Kidney capillary endothelial cell (primary cell): ENCODE measurements around the gene IFITM2.
A peak's percentile ranks its signal among the peaks of the same experiment; 100 is the strongest.
"Not testable (repeated sequence)": the region's sequence is repeated elsewhere in the genome, so short reads cannot be mapped to it uniquely, and the experiment has no call there.

Experiments used
- DNase-seq: peaks from one replicate; pipeline ENCODE4 v3.0.0-alpha.2; 2018; ENCODE audit warnings: low spot score

Gene IFITM2

DNA sequence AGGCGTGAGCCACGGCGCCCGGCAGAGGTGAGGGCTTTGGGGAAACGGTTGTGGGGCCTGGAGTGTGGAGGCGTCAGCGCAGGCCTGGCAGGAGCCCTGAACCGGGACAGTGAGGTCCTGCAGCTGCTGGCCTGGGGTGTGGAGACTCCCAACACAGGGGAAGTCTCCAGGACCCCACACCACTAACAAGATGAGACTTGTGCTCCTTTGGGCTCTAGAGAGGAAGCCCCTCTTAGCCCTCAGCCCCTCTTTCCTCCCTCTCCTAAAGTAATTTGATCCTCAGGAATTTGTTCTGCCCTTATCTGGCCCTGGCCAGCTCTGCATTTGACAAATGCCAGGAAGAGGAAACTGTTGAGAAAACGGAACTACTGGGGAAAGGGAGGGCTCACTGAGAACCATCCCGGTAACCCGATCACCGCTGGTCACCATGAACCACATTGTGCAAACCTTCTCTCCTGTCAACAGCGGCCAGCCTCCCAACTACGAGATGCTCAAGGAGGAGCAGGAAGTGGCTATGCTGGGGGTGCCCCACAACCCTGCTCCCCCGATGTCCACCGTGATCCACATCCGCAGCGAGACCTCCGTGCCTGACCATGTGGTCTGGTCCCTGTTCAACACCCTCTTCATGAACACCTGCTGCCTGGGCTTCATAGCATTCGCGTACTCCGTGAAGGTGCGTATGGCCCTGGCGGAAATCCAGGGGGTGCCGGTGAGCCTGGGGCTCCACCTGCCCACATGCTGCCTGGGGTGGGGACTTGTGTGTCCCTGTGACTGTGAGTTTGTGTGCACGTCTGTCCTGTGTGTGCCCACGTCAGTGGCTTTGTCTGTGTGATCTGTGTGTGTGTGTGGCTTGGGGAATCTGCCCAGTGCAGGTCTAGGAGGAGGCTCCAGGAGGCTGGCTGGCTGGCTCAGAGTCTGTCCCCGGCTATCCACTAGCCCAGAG lies at the start of gene IFITM2:
Gene IFITM2, plus strand, starts transcription at position 51 of the 943 bp plus-strand sequence. Its CDS starts 377 bp downstream, at position 428.
- DNase-seq: peak; percentile 65

DNA sequence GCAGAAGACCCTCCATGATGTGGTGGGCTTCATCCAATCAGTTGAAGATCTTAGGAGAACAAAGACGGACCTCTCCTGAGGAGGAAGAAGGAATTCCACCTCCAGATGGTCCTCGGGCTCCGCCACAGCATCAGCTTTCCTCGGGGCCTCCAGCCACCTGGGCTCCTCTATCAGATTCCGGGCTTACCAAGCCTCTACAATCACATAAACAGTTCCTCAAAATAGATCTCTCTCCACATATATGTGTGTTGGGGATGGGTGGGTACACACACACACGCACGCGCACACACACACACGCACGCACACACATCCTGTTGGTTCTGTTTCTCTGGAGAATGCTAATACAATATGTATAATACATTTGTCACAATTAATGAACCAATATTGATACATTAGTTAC lies 48.2 kb upstream of the IFITM2 start:
- DNase-seq: no peak

DNA sequence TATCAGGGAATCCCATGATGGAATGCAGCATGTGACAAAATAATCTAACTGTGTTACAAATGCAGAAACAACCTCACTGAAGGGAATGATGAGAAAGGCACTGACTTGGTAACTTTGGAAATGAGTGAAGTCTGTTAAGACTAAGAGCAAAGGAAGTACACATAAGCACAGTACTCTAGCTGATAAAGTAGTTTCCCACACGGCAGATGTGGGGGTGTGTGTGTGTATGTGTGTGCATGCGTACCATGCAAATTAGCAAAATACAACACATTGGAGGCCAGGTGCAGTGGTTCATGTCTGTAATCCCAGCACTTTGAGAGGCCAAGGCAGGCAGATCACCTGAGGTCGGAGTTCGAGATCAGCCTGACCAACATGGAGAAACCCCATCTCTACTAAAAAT lies 46.0 kb upstream of the IFITM2 start:
- DNase-seq: no peak

DNA sequence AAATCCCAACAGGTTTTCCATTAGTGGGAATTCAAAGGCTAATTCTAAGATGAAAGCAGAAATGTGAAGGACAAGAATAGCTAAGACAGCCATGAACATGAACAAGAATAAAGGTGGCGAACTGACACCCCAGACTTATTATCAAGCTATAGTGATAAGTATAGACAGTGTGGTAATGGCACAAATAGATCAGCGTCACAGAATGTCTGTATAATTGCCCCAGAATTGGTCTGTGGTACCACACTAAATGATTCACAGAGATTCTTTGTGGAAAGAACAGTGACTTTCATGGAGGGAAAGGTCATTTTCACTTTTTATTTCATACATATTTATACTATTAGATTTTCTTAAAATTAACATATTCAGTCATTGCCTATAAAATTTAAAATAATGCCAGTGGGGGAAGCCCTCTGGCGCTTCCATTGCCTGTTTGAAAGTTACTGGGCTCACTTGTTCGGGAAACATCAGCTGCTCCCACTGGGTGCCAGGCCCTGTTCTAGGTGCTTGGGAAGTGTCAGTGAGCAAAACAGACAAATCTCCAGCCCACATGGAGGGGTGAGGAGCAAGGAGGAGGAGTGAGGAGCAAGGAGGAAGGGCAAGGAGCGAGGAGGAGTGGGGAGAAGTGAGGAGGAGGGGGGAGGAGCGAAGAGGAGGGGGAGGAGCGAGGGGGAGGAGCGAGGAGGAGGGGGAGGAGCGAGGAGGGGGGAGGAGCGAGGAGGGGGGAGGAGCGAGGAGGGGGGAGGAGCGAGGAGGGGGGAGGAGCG lies 40.8 kb upstream of the IFITM2 start:
- no peak for DNase-seq

DNA sequence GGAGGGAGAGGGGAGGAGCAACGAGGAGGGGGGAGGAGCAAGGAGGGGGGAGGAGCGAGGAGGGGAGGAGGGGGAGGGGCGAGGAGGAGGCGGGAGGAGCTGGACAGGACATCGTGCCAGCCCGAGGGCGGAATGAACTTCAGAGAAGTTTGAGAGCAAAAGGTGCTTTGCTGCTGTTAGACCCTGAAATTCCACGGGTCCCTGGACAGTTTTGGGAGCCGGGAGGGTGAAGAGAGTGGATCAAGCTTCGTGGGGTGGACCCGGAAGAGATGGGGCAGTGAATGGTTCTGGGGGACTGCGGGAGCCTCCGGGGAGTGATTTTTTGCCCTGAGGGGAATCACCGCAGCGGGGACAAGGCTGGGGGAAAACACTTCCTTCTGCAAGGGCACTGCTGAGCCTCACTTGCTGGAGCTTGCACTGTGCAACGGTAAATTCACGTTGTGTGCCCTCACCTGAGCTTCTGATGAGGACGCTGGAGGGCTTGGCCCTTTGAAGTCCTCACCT lies 40.1 kb upstream of the IFITM2 start:
- no peak for DNase-seq

DNA sequence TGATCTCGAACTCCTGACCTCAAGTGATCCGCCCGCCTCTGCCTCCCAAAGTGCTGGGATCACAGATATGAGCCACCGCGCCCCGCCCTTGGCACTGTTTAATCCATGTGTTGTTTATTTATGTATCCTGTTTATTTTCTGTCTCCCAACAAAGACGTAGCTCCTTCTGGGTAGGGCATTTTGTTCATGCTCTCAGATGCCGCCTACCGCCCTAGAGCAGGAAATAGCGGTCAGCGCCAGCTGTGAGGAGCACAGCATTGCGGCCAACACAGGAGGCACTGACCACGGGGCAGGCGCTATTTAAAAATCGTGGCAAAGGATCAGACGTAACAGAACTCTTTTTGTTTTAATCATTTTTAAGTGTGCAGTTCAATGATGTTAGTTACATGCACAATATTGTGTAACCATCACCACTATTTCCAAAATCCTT lies 38.9 kb upstream of the IFITM2 start:
- DNase-seq: not testable (repeated sequence)

DNA sequence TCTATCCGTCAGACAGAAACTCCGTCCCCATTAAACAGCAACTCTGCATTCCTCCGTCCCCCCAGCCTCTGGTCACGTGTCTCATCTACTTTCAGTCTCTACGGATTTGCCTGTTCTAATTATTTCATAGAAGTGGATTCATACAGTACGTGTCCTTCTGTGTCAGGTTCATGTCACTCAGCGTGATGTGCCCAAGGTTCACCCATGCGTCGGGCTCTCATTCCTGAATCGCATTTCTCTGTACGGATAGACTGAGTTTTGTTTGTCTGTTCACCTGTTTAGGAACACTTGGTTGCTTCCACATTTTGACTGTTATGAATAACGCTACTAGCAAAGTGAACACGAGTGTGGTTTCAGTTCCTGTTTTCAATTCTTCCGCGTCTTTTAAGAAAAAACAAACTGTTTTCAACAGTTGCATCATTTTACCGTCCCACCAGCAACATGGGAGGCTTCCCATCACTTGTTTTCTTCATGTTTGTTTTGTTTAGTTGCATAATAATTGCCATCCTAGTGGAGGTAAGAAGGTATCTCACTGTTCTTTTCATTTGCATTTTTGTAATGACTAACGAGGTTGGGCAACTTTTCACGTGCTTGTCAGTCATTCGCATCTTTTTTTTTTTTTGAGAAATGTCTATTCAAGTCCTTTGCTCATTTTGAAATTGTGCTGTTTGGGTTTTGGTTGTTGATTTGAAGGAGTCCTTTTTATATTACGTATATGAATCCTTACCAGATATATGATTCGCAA lies 38.3 kb upstream of the IFITM2 start:
- DNase-seq: no peak

DNA sequence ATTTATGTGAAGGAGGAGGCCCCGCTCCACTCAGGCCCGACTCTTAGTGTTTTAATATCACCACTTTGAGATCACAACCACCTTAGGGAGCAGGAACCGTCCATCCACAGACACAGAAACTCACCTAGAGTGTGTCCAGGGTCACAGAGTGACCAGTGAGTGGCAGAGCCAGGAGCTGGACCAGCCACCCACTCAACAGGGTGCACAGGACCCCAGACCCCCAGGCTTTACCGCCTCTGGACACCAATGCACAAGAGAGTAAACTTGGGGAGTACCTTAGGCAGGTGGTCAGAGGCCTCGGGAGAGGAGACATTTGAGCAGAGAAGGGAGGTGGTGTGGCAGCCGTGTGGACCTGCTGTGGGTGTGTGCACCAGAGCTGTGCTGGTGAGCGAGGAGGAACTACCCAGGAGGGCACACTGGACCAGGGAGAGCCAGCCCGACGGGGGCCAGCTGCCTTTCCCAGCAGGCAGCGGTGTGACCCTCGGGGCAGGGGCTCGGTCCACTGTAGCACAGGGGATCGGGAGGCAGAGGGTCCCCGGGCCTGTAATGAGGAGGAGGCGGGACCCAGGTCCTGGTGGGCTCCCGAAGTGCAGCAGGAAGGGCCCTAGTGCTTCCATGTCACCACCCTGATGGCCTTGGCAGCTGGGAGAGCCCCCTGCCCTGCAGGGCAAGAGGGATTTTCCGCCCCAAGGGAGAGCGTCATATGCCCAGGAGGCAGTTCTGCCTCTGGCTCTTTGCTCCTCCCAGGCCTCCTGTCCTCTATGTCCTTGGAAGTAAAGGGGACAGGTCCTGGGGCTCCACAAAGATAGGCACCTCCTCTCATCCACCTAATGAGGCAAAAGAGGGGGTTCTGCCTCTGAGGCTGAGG lies 36.9 kb upstream of the IFITM2 start:
- no peak for DNase-seq

DNA sequence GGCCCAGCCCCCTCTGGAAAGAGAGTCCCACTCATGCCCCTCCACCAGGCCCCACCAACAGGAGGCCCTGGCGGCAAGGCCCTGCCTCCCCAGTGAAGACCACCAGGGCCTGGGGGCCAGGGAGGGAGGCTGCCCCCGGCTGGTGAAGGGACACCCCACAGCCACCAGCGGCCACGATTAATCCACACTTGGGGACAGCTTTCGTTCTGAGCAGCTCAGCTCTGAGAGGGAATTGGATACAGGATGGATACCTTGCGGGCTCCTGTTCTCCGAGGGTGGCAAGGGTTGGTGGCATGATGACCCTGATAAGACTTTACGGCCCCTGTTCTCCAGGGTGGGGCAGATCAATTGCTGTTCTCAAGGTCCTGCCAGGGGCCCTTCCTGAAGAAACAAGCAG lies 36.3 kb upstream of the IFITM2 start:
- no peak for DNase-seq

DNA sequence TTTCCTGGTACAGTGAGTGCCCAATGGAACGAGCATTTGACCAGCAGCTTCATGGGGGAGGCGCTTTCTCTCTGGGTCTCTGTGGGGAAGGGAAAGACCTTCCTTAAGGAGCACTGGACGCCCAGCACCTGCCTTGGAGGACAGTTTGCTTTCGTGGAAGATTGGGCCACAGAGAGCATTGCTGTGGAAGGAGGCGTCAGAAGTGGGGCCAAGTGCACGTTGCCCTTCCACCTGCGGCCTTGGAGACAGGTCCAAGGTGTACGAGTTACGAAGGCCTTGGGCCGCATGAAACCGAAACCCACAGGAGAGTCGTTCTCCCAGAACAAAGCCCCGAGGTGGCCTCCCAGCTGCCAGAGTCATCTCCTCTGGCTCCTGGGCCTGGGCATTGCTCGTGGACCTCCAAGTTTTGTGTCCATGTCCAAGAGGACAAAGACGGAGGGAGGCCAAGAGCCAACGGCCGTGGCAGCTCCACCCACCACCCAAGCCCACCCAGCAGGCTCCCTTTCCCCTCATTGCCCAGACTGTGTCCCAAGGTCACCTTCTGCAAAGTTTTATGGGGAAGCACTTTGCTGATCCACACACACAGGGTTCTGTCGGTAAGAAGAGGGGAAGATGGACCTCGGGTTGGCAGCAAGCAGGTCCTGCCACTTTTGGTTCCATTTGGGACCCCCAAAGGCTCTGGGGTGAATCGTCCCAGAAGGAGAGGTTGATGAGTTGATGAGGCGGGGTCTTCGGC lies 35.3 kb upstream of the IFITM2 start:
- no peak for DNase-seq

DNA sequence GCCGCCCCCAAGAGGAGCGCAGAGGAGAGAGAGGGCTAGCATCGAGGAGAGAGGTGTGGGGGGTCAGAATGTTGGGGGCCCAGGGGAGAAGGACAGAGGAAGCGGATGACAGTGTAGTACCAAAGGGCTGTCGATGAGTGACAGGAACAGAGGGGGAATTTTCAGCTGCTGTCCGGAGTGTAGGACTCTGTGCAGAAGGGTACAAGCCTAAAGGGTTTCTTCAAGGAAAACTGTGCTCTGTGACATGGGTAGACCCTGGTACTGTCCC lies 34.8 kb upstream of the IFITM2 start:
- DNase-seq: no peak

DNA sequence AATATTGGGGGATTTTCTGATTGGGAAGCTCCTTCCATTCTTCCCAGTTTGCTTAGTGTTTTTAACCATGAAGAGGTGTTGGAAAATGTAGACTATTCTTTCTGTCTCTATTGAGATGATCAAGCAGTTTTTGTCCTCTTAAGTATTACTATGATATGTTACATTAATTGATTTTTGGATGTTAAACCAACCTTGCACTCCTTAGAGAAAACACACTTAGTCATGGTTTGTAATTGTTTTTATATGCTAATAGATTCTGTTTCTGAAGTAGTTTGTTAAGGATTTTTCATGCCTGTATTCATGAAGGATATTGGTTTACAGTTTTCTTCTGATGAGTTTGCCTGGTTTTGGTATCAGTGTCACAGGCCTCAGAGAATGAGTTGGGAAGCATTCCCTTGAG lies 31.4 kb upstream of the IFITM2 start:
- DNase-seq: no peak

DNA sequence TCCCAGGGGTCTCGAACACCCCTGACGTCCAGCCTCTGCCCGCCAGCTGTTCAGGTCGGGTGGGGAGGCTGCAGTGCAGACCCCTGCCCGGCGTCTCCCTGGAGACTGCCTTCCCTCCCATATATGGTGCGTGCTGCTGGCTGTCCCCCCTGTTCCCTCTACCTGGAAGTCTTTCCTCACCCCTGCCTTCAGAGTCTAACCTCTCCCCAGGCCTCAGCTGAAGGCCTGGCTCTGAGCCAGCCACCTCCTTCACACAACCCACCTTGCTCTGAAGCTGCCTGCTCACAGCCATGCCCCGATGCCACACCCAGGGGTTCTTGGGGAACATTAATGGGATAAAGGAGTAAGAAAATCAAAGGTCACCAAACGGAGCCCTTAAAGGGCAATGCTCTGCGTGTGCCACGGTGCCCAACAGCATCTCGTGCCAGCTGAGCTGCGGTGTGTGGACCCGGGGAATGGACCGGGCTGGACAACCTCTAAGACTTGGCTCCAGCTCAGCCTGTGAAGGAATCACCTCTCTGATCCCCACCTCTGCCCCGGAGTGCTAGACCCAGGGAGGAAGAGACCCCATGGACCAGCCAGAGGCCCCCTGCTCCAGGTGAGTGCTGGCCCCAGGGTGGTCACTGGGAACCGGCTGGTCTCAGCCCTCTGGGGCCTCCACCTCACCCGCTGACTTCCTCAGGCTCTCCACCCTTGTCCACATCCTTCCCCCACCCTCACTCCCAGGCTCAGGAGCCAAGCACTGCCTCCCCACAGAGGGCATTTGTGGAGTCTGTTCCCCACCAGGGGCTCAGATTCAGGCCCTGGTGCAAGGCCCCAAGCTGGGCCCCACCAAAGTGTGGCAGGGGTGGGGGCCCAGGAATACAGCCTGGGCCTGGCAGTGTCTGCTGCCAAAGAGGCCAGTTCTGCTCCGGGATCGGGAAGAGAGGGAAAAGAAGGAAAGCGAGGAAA lies 29.3 kb upstream of the IFITM2 start, which contains the start of gene NLRP6:
Gene NLRP6, plus strand, starts transcription at position 407 of the 951 bp plus-strand sequence. Its CDS starts 163 bp downstream, at position 570.
- DNase-seq: no peak

DNA sequence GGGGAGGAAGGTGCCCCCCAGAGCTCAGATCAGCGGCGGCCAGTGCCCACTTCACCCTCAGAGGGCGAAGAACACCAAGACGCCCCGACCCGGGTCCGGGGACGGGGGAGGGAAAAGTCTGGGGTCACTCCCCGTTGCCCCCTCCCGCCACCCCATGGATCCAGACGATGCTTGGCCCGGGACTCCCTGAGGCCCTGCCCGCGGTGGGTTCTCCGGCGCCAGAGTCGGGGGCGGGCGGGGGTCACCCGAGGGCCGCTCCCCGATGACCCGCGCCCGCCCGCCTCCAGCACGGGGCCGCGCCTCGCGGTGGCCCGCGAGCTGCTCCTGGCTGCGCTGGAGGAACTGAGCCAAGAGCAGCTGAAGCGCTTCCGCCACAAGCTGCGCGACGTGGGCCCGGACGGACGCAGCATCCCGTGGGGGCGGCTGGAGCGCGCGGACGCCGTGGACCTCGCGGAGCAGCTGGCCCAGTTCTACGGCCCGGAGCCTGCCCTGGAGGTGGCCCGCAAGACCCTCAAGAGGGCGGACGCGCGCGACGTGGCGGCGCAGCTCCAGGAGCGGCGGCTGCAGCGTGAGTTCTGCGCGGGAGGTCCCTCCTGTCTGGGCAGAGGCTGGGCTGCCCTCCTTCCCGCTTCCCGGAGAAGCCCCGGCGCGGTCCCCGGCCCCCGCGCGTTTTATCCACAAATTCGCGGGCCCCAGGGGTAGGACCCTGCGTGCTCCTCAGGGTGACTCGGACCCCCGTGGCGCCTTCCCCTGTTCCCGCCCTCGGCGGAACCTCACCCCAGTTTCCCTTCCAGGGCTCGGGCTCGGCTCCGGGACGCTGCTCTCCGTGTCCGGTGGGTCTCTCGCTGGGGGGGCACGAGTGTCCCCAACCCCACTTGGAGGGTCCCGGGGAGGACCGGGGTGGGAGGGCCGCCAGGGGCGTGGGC lies 28.3 kb upstream of the IFITM2 start:
- no peak for DNase-seq

DNA sequence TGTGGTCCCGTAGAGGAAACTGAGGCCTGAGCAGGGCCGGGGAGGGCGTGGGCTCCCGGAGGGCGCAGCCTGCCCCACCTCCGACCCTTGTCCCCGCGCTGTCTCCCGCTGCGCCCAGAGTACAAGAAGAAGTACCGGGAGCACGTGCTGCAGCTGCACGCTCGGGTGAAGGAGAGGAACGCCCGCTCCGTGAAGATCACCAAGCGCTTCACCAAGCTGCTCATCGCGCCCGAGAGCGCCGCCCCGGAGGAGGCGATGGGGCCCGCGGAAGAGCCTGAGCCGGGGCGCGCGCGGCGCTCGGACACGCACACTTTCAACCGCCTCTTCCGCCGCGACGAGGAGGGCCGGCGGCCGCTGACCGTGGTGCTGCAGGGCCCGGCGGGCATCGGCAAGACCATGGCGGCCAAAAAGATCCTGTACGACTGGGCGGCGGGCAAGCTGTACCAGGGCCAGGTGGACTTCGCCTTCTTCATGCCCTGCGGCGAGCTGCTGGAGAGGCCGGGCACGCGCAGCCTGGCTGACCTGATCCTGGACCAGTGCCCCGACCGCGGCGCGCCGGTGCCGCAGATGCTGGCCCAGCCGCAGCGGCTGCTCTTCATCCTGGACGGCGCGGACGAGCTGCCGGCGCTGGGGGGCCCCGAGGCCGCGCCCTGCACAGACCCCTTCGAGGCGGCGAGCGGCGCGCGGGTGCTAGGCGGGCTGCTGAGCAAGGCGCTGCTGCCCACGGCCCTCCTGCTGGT lies 27.5 kb upstream of the IFITM2 start:
- no peak for DNase-seq

DNA sequence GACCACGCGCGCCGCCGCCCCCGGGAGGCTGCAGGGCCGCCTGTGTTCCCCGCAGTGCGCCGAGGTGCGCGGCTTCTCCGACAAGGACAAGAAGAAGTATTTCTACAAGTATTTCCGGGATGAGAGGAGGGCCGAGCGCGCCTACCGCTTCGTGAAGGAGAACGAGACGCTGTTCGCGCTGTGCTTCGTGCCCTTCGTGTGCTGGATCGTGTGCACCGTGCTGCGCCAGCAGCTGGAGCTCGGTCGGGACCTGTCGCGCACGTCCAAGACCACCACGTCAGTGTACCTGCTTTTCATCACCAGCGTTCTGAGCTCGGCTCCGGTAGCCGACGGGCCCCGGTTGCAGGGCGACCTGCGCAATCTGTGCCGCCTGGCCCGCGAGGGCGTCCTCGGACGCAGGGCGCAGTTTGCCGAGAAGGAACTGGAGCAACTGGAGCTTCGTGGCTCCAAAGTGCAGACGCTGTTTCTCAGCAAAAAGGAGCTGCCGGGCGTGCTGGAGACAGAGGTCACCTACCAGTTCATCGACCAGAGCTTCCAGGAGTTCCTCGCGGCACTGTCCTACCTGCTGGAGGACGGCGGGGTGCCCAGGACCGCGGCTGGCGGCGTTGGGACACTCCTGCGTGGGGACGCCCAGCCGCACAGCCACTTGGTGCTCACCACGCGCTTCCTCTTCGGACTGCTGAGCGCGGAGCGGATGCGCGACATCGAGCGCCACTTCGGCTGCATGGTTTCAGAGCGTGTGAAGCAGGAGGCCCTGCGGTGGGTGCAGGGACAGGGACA lies 26.7 kb upstream of the IFITM2 start:
- DNase-seq: no peak
